SK-N-SH (cell line): ENCODE measurements around the gene CUL3. TPM values are rescaled to one million over a fixed set of nuclear protein-coding genes. Genes with fewer than 3 reads are reported as not detected.

Experiments used
- CTCF ChIA-PET: fragments of 300-600, 350-600 bp; formaldehyde crosslinking; extraction: SDS; loops from one replicate; lab custom pipeline; 2021; lab: Yijun Ruan, JAX
- POLR2A ChIA-PET: fragments of 350-600 bp; sonication (Branson Sonifier 250); formaldehyde crosslinking; extraction: SDS; loops from one replicate; lab custom pipeline; 2020; ENCODE audit warnings: antibody characterized with exemption, inconsistent platforms; lab: Yijun Ruan, JAX
- DNase-seq: peaks from one replicate; pipeline ENCODE4 v3.0.0; 2012
- H2AFZ ChIP-seq: fragments of 200-600 bp; sonication (generic); 2 replicates; pipeline ENCODE4 v1.8.1; 2016; ENCODE audit warnings: antibody characterized with exemption, mild to moderate bottlenecking, low read depth
- H3F3A ChIP-seq: fragments of 200-600 bp; sonication (generic); replicated peaks from 2 replicates; pipeline ENCODE3; 2016; ENCODE audit warnings: antibody characterized with exemption, mild to moderate bottlenecking; ENCODE audit not compliant: insufficient read depth
- H3K27ac ChIP-seq, 2 experiments: fragments of 200-500 bp in 1 of 2; fragments of 200-600 bp in 1 of 2; sonication (Bioruptor generic) in 1 of 2; sonication (generic), shearing (Covaris generic) in 1 of 2; 2 replicates each; pipeline versions ENCODE4 v1.5.1 to v1.6.1; 2014 to 2016; ENCODE audit warnings: low read depth in 2 of 2, inconsistent platforms in 1 of 2, low read length in 1 of 2, mild to moderate bottlenecking in 1 of 2, mixed read lengths in 1 of 2
- H3K27me3 ChIP-seq: fragments of 200-600 bp; sonication (generic), shearing (Covaris generic); 2 replicates; pipeline ENCODE4 v1.6.1; 2016; ENCODE audit warnings: mixed run types; ENCODE audit not compliant: insufficient read depth
- H3K36me3 ChIP-seq, 2 experiments: fragments of 200-500 bp in 1 of 2; fragments of 200-600 bp in 1 of 2; sonication (Bioruptor generic) in 1 of 2; sonication (generic) in 1 of 2; replicated peaks in 1 of 2; 2 replicates each; pipeline versions ENCODE3 to v1.5.1; 2014 to 2016; ENCODE audit warnings: low read length in 1 of 2, mild to moderate bottlenecking in 1 of 2; ENCODE audit not compliant: insufficient read depth in 2 of 2, control insufficient read depth in 1 of 2
- H3K4me1 ChIP-seq, 2 experiments: fragments of 200-500 bp in 1 of 2; fragments of 200-600 bp in 1 of 2; sonication (Bioruptor generic) in 1 of 2; sonication (generic), shearing (Covaris generic) in 1 of 2; 2 replicates each; pipeline versions ENCODE4 v1.5.1 to v1.6.1; 2014 to 2016; ENCODE audit warnings: low read depth in 1 of 2, low read length in 1 of 2, mixed run types in 1 of 2; ENCODE audit not compliant: insufficient read depth in 2 of 2, control insufficient read depth in 1 of 2
- H3K4me2 ChIP-seq: fragments of 200-600 bp; sonication (generic), shearing (Covaris generic); 2 replicates; pipeline ENCODE4 v1.6.1; 2017; ENCODE audit warnings: mixed run types
- H3K4me3 ChIP-seq, 2 experiments: fragments of 200-500 bp in 1 of 2; fragments of 200-600 bp in 1 of 2; sonication (Bioruptor generic) in 1 of 2; sonication (generic), shearing (Covaris generic) in 1 of 2; 2 replicates each; pipeline versions ENCODE4 v1.5.1 to v1.8.1; 2014 to 2016; ENCODE audit warnings: low read depth in 2 of 2, inconsistent platforms in 1 of 2, low read length in 1 of 2, mild to moderate bottlenecking in 1 of 2, mixed read lengths in 1 of 2, moderate library complexity in 1 of 2
- H3K79me2 ChIP-seq: fragments of 200-600 bp; sonication (generic); 2 replicates; pipeline ENCODE4 v1.8.1; 2017; ENCODE audit warnings: mild to moderate bottlenecking; ENCODE audit not compliant: insufficient read depth
- H3K9ac ChIP-seq: fragments of 200-600 bp; sonication (generic); 2 replicates; pipeline ENCODE4 v1.6.1; 2017; ENCODE audit warnings: mixed run types
- H3K9me2 ChIP-seq: fragments of 200-600 bp; sonication (generic); 2 replicates; pipeline ENCODE4 v1.6.1; 2017; ENCODE audit warnings: mixed run types
- H3K9me3 ChIP-seq: fragments of 200-600 bp; sonication (generic); 2 replicates; pipeline ENCODE4 v1.6.1; 2017; ENCODE audit warnings: mixed run types, mild to moderate bottlenecking, moderate library complexity
- H4K20me1 ChIP-seq: fragments of 200-600 bp; sonication (generic); 2 replicates; pipeline ENCODE4 v1.6.1; 2017; ENCODE audit warnings: mild to moderate bottlenecking, mixed run types; ENCODE audit not compliant: insufficient read depth
- CHD2 ChIP-seq: fragments of 150-350 bp; IDR thresholded peaks from 2 replicates; pipeline ENCODE4 v1.6.1; 2018; ENCODE audit warnings: low read length; ENCODE audit not compliant: partially characterized antibody
- ELF1 ChIP-seq: IDR thresholded peaks from 2 replicates; pipeline ENCODE4 v1.4.0; 2012
- EZH2phosphoT487 ChIP-seq: fragments of 200-600 bp; sonication (generic); IDR thresholded peaks from 2 replicates; pipeline ENCODE4 v1.6.1; 2017; ENCODE audit warnings: low read depth, mixed run types, mild to moderate bottlenecking, antibody characterized with exemption, moderate library complexity, borderline replicate concordance
- FOSL2 ChIP-seq: IDR thresholded peaks from 2 replicates; pipeline ENCODE4 v1.4.0; 2012; ENCODE audit warnings: low read depth, mild to moderate bottlenecking, moderate library complexity, borderline replicate concordance
- FOXJ3 ChIP-seq: sonication (generic); formaldehyde crosslinking; IDR thresholded peaks from 2 replicates; pipeline ENCODE4 v1.5.1; 2020; ENCODE audit warnings: mild to moderate bottlenecking, missing genetic modification reagents
- FOXM1 ChIP-seq: IDR thresholded peaks from 2 replicates; pipeline ENCODE4 v1.4.0; 2012; ENCODE audit warnings: low read depth, mild to moderate bottlenecking
- GABPA ChIP-seq: IDR thresholded peaks from 2 replicates; pipeline ENCODE4 v1.4.0; 2012; ENCODE audit warnings: low read depth, mild to moderate bottlenecking
- NRF1 ChIP-seq: IDR thresholded peaks from 2 replicates; pipeline ENCODE4 v1.6.1; 2012; ENCODE audit warnings: low read depth, mild to moderate bottlenecking, low read length
- PBX3 ChIP-seq: IDR thresholded peaks from 2 replicates; pipeline ENCODE4; 2012
- POLR2AphosphoS5 ChIP-seq: IDR thresholded peaks from 2 replicates; pipeline ENCODE4 v1.6.1; 2012; ENCODE audit warnings: low read depth, low read length
- RAD21 ChIP-seq: IDR thresholded peaks from 2 replicates; pipeline ENCODE4 v1.6.1; 2012; ENCODE audit warnings: mild to moderate bottlenecking, low read length
- RFX5 ChIP-seq: IDR thresholded peaks from 2 replicates; pipeline ENCODE4 v1.6.1; 2012; ENCODE audit warnings: mild to moderate bottlenecking, improper control_type of control experiment, low read length
- SIN3A ChIP-seq: IDR thresholded peaks from 2 replicates; pipeline ENCODE4 v1.6.1; 2012; ENCODE audit warnings: low read depth, mild to moderate bottlenecking, low read length, moderate library complexity, borderline replicate concordance
- TEAD4 ChIP-seq: IDR thresholded peaks from 2 replicates; pipeline ENCODE4 v1.4.0; 2012; ENCODE audit warnings: mild to moderate bottlenecking, borderline replicate concordance; ENCODE audit not compliant: insufficient read depth
- USF2 ChIP-seq: fragments of 150-350 bp; IDR thresholded peaks from 2 replicates; pipeline ENCODE4 v1.6.1; 2017; ENCODE audit warnings: antibody characterized with exemption, low read length, low read depth, borderline replicate concordance
- YY1 ChIP-seq: IDR thresholded peaks from 2 replicates; pipeline ENCODE4 v1.4.0; 2012; ENCODE audit warnings: low read depth, mild to moderate bottlenecking
- ZBTB33 ChIP-seq: IDR thresholded peaks from 2 replicates; pipeline ENCODE4 v1.4.0; 2012; ENCODE audit warnings: low read depth, borderline replicate concordance
- WGBS: methylation state at CpG from one replicate; pipeline ENCODE4 v1.1.6; 2017; ENCODE audit warnings: low lambda C conversion rate; 5-methylcytosine and 5-hydroxymethylcytosine counted together
- polyA plus RNA-seq, 3 experiments: library from polyadenylated mRNA; depleted of rRNA; stranded (reverse); fragments of >200 nt; gene quantifications; 2 replicates each; pipeline ENCODE4 v1.2.3, GENCODE V29; 2012

CUL3 gene
- polyA plus RNA-seq, 1 of the 3 experiments (the other 2 are of a cell fraction): 17.3 TPM

GRCh38 chr2:224457408-224458096, 127.6 kb downstream of the CUL3 start:
- ChIA-PET CTCF (interaction anchor here (0.7 to 1.0 kb wide), 2 partner anchors 9 to 12 kb away, joined by 3 read pairs; no protein-coding TSS in a partner anchor), POLR2A (no interaction called here)
- Histone ChIP-seq H3K9me3 (no peaks in the 10 kb centered on the region), H3K9ac (no peak overlapping the region), H3K79me2 (no peaks in the 10 kb centered on the region), H2AFZ (no peak overlapping the region), H3K36me3 (no peaks in the 10 kb centered on the region), H3K27ac (no peak overlapping the region), H3K4me2 (no peak overlapping the region), H4K20me1 (no peaks in the 10 kb centered on the region), H3K9me2 (no peaks in the 10 kb centered on the region), H3K4me1 (no peaks in the 10 kb centered on the region), H3F3A (no peaks in the 10 kb centered on the region), H3K4me3 (no peak overlapping the region), H3K27me3 (no peaks in the 10 kb centered on the region)
- no peak for DNase-seq
- no peak for TF ChIP-seq USF2
- no peak for TF ChIP-seq SIN3A
- no peak for TF ChIP-seq RAD21
- no peak for TF ChIP-seq YY1
- no peak for TF ChIP-seq EZH2phosphoT487
- no peak for TF ChIP-seq FOSL2
- no peak for TF ChIP-seq ZBTB33
- no peak for TF ChIP-seq PBX3
- no peak for TF ChIP-seq GABPA
- no peak for TF ChIP-seq POLR2AphosphoS5
- no peak for TF ChIP-seq ELF1
- TF ChIP-seq CHD2: no peak
- TF ChIP-seq TEAD4: no peak
- TF ChIP-seq NRF1: no peak
- TF ChIP-seq FOXM1: no peak
- no peak for TF ChIP-seq RFX5
- no peak for TF ChIP-seq FOXJ3 (CRISPR knock-in tag)
- 72% methylated on average over 10 of the region's 10 CpGs for WGBS
